ENCODE measurements around the gene DCP1B.

Gene DCP1B

DNA sequence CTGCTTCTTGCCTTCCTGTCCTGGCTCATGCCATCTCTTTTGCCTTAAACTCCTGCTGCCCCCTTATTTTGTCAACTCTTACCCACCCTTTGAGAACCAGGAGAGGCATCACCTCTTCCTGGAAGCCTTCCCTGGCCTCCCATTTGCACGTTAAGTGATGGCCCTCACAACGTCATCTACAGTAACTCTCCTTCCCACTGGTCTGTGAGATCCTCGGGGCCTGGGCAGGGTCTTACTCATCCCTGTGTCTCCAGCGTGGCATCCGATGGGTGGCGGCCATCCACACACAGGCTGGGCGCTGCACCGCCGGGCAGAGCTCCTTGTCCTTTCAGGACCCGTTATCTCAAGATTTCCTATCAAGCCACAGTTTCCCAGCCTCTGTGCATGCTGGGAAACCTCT, 69.0 kb downstream of the DCP1B start:
- no peak for DNase-seq (ENCODE audit: low read depth in 2 of 2)

DNA sequence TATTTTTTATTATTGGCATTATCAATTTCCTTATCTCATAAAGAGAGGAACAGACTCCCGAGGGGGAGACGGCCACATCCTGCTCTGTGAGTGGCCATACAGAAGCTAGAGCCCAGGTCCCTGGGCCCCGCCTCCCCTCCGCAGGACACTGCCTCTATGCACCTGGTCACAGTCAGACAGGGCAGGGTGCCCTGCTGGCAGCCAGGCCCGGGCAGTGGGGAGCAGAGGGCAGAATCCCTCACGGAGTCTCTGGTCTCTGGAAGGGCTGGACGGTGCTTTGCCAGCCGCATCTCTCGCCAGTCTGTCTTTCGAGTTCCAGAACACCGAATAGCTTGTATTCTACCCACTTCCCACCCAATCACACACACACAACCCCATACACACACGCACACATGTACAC, 69.4 kb downstream of the DCP1B start:
- no peak for DNase-seq (ENCODE audit: low read depth in 2 of 2)

DNA sequence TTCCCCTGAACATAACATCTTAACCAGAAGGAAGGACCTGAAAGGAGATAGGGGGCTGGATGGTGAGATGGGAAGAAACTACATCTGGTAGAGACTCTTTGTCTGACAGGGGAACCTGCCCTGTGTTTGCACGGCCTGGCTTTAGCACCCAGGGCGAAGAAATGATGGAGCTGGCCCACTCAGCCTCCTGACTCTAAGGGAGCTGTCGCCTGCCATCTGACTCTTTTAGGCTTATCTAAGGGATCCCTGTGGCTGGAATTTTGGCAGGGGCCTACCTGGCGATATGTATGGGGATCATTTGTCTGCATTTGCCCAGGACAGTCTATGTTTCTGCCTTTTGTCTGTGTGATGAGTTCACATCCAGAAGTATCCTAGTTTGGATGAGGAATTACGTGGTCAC, 70.2 kb downstream of the DCP1B start:
- no peak for DNase-seq (ENCODE audit: low read depth in 2 of 2)

DNA sequence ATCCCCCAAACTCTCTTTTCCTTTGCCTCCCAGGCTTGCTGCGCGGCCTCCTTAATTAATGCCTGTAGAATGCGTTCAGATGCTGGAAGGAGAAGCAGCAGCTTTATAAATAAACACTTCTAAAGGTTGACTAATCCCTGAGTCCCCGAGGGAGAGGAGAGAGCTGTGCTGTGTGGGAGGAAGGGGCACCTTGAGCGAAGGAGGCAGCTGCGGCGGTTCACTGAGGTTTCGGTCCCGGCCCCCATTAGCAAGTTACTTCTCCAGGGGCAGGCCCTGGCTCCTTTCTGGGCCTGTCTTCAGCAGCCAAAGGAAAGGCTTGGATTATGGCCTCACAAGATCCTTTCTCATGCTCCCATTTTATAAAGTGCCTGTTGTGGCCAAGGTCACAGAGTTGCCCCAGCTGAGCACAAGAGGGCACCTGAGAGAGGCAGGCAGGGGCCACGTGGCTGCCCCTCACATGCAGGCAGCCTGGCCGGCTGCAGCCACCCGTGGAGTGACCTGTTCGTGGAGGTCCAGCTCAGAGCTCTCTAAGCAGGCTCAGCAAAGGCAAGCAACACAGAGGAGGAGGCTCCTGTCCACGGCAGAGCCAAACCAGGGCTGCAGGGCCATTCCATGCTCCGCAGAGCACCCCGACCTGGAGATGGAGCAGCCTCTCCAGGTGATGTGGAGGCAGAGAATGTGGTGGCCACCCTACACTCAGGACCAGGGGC, 70.8 kb downstream of the DCP1B start:
- DNase-seq (ENCODE audit: low read depth in 2 of 2), result no peak

DNA sequence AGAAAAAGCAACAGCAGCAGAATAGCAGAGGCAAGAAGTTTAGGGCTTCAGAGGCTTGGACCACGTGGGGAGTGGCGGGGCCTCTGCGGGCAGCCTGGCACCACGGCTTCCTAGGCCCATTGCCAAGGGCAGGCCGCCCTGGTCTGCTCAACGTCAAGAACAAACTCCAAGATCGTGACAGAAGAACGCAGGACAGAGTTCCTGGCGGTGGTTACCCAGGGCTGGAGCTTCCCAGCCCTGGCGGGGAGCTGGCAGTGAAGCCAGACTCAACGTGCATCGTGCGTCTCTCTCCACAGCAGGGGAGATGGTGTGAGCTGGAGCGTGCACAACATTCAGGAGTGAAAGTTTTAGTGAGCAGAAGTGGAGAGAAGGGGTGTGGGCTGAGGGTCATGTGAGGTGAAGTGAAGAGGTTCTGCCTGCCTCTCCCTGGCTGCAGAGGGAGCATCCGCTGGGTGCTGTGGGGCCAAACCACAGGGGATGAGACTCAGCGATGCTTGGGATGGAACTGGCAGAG, 71.9 kb downstream of the DCP1B start:
- no peak for DNase-seq (ENCODE audit: low read depth in 2 of 2)

DNA sequence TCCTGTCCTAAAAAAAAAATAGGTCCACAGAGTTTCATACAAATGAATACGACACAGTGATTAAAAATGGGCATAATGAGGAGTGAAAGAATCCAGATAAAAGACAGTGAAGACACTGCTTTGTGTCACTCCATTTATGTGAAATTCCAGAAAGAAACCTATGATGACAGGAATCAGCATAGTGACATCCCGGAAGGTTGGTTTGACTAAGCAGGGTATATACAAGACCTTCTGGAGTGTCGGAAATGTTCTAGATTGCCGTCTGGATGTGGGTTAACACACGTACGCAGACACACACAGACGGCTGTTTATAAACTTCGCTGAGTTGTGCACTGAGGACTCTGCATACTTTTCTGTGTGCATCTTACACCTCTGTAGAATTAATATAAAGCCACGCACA, 72.6 kb downstream of the DCP1B start:
- no peak for DNase-seq (ENCODE audit: low read depth in 2 of 2)

DNA sequence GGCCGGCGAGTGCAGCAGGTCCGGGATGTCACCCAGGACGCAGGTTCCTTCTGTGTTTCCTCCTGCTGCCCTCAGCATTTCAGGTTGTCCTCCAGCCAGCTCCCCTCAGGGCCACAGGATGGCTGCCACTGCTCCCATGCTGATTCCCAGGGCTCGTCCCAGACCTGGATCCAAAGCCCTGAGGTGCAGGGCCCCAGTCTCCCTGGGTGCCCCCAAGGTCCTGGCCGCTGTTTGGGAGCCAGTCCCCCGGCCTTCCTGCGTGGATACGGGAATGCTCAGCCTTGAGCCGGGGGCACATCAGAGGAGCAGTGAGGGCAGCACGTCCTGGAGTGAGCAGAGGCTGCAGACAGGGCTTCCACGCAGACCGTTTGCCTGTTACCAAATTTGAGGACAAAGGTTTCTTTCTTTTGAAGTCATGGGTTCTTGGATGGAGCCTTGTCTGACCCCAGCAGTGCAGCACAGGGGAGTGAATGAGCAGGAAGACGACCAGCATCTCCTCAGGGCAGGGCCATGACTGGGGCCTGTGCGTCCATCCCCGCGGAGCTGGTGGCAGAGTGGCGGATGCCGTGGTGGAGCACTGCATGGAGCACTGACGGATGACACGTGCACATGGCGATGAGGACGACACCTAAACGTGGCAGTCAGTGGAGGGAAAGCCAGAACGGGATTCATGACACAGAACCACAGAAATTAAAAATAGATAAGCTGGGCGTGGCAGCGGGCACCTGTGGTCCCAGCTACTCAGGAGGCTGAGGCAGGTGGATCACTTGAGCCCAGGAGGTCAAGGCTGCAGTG, 73.3 kb downstream of the DCP1B start:
- DNase-seq (ENCODE audit: low read depth in 2 of 2), result no peak

DNA sequence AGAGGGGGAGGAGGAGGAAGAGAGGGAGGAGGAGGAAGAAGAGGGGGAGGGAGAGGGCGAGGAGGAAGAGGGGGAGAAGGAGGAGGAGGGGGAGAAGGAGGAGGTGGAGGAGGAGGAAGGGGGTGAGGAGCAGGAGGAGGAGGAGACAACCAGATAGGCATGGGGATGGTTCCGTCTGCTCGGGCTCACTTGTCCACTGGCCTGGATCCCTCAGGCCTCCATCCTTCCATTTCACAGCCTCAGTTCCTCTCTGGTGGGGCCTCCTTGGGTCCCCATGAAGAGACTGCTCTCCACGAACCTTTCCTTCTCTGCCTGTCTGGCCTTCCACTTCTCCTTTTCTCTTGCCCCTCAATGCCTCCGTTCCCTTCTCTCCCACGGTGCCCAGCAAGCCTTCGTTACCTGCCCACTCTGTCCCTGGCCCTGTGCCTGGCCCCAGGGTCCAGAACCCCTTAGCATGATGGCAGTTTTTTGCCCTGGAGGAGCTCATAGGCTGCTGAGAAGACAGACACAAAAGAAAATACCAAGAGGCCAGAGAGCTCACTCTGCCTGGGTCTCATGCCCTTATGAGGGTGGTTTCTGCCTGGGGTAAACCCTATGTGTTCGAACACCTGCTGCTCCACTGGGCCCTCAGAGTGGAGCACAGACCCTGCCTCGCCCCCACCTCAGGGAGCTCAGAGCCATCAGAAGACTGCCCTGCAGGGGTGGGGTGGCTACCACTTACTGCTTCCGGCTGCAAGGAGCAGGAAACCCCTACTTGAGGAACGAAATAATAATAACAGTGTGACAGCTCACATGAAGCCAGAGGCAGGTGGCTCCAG, 74.1 kb downstream of the DCP1B start:
- no peak for DNase-seq (ENCODE audit: low read depth in 2 of 2)

DNA sequence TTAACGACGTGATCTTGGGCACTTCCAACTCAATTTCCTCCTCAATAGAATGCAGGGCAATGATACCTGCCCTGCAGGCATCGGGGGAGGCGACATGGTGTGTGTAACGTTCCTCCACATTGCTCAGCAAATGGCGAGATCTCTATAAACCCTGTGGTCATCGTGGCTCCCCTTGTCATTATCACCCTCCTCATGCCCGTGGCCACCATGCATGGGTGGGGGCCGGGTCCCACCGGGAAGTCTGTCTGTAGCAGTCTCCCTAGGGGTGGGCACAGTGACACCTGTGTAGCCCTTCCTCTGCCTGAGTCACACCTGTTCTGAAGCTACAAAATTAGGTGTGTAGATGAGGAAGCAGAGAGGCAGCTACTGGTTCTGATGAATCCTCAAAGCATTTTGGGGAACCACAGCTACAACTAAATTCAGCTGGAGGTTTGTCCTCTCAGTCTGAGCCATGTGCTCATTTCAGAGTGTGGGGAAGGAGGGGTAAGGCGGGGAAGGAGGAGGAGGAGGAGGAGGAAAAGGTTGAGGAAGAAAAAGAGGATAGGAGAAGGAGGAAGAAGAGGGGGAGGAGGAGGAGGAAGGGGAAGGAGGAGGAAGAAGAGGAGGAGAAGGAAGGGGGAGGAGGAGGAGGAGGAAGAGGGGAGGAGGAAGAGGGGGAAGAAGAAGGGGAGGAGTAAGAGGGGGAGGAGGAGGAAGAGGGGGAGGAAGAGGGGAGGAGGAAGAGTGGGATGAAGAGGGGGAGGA, 74.8 kb downstream of the DCP1B start:
- DNase-seq (ENCODE audit: low read depth in 2 of 2), result no peak

DNA sequence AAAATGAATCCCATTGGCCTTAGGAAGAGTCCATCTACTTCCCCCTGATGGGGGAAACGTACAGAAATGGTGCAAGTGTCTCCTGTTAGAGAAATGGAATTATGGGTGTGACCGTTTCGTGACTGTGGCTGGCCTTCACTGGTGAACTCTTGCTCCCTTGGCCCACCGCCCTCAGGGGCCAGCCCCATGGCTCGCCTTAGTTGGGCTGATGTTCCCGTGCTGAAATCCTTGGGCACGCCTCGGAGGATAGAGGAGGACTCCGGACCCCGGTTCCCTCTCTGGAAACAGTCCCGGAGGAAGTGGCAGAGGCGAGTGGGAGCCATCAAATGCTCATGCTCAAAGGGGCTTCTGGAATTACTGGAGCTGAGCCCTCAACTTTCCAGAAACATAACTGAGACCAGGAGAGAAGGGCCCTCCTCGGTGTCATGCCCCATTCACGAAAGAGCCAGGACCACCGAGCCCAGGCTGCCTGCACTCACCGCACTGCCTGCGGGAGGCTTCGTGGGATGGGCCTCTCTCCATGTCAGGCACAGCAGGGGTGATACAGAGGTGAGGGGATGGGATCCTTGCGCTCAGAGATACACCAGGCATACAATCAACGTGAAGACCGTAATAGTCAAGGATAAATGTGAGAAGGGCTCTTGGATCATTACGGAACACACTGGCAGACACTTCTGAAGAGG, 75.7 kb downstream of the DCP1B start:
- DNase-seq (ENCODE audit: low read depth in 2 of 2), result no peak

DNA sequence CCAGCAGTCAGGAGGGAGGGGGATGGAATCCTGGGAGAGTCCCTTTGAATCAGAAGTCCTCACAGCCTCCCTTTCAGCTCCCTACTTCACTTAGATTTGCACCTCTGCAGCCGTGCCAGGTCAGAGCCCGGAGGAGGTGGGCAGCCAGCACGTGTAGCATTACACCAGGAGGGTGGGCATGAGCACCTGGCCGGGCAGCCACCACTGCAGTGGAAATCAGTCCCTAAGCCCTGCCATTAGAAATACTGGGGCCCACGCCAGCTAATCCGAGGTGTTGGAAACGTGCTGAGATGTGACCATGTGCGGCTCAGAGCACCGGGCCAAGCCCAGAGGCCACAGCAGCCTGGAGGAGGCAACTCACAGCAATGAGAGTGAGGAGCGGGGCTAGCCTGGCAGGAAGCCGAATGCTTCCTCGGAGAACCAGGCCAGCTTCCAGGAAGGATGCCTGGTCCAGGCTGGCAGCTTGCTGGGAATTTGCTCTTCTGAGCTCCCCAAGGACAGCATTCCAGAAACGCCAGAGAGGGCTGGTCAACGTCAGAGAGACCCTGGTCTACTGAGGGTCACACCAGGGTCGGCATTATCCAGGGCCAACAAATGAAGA, 76.4 kb downstream of the DCP1B start:
- no peak for DNase-seq (ENCODE audit: low read depth in 2 of 2)

DNA sequence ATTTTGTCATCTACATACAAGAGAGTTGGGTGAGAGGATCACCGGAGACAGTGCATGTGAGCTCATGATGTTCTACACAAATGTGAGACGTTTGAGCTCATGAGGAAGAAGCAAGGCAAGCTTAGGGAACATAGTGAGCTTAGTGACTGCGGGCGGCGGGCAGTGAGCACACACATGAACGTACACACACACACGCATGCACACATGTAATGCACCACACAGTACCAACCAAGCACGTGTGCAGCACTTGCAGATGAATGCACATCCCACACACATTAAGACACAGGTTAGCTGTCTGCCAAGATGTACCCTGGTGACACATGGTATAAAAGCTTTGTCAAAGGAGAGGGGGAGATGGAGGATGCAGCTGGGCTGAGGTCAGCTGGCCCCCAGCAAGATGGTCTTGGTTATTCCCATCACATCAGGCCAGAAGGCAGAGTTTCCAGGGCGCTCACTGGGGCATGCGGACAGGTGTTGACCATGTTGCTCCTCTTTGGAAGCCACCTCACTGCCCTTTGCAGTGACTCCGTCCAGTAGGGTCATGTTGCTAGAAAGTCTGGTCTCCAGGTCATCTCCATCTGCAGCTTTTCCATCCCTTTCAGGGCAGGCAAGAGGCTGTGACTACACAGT, 77.1 kb downstream of the DCP1B start:
- DNase-seq (ENCODE audit: low read depth in 2 of 2), result no peak

DNA sequence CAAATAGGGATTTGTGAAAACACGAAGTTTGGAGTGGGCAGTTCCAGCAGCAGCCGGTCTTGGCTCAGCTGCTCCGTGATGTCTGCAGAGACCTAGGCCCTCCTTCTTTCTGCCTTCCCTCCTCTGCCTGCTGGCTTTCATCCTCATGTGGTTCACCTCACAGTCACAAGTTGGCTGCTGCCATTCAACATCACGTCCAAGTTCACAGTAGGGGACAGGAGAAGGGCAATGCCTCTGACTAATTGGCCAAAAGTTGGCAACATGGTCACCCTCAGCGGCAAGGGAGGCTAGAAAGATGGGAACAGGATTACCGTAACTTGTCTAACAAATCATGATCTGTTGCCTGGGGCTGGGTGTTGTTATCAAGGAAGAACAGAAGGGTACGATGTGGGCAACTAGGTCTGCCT, 78.0 kb downstream of the DCP1B start:
- DNase-seq (ENCODE audit: low read depth in 2 of 2), result no peak

DNA sequence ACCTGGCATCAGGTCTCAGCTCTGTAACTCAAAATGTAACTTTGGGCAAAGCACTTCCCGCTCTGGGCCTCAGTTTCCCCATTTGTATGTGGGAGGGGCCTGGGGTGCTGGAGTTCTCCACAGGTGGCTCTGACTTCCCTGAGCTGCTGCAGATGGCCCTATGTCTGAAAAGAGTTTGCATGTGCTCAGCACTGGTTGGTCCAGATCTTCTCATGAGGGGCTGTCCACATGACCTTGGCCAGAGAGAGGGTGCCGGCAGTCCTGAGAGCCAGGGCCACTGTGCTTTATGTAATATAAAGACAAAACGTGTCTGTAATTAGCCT, 78.6 kb downstream of the DCP1B start:
- no peak for DNase-seq (ENCODE audit: low read depth in 2 of 2)

DNA sequence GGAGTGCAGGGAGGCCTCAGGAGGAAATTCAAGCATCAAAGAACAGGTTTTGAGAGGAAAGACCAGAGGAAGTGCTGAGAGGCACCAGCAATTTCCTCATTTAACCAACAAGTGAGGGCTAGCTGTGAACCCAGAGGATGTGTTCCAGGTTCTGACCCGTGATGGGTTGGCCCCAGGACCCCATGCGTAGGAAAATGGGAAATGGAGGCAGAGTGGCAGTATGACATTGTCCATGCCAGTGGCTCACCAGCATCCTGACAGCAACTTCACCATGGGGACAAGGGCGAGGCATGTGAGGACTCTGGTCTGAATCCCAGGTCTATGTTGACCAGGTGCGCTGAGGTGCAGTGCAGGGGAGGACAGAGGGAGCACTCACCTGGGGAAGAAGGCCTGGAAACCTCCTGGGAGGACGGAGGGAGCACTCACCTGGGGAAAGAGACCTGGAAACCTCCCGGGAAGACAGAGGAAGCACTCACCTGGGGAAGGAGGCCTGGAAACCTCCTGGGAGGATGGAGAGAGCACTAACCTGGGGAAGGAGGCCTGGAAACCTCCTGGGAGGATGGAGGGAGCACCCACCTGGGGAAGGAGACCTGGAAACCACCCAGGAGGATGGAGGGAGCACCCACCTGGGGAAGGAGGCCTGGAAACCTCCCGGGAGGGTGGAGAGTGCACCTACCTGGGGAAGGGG, 79.1 kb downstream of the DCP1B start:
- no peak for DNase-seq (ENCODE audit: low read depth in 2 of 2)

DNA sequence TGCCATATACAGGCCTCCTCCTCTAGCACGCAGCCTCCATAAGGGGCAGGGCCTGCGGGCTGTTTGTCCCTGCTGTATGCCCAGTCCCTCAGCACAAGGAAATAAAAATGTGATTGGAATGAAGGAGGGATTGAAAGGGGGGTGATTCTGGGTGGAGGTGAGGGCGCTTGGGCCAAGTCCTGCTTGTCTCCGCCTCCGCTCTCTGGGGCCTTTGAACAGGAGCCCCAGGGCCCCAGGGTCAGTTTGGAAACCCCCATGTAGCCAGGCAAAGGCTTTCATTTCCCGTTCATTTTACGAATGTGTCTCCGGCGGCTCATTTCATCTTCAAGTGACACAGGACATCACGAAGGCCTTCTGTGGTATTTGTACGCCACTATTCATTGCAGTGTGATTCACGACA, 81.3 kb downstream of the DCP1B start:
- DNase-seq (ENCODE audit: low read depth in 2 of 2), result no peak

DNA sequence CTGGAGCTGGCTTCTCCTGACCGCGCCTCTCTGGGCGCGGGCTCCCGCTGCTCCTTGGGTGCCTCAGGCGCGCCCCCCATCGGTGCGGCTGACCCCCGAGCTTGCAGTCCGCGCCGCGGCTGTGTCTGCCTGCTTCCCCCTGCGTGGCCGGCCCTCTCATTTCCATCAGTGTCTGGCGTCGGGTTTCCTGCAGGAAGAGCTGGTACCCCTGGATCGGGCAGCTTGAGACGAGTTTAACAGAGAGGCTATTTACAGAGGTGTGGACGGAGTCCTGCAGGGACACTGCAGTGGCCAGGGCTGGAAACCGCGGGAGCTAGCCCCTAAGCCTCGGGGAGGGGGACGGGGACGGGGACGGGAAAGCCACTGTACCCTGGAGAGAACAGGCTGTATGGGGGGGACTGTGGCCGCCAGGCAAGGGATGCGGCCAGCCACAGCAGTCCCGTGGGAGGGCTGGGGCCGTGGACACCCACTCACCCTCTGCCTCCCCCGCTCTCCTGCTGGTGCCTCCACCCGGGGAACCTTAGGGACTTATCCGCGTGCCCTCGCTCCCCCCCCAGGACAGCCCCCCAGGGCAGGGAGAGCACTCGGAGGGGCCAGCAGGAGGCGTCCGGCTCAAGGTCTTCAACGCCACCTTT, 82.1 kb downstream of the DCP1B start:
- DNase-seq (ENCODE audit: low read depth in 2 of 2), result no peak

DNA sequence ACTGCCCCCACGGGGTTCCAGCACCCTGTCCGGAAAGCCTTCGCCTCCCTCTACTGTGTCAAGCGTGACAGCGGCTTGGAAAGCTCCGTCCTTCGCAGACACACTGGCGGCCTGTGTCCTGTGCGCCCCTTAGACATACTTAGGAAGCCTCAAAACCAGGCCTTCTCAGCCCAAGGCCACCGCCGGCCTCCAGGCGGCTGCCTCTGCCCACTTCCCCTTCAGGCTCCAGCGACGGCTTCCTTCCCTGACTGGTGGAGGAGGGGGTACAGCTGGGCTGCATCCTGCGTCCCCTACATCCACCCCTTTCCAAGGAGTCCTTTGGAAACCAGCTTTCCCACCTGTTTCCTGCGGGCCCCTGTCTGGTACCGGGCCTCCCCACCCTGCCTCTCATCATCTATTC, 83.3 kb downstream of the DCP1B start:
- DNase-seq (ENCODE audit: low read depth in 2 of 2), result no peak

DNA sequence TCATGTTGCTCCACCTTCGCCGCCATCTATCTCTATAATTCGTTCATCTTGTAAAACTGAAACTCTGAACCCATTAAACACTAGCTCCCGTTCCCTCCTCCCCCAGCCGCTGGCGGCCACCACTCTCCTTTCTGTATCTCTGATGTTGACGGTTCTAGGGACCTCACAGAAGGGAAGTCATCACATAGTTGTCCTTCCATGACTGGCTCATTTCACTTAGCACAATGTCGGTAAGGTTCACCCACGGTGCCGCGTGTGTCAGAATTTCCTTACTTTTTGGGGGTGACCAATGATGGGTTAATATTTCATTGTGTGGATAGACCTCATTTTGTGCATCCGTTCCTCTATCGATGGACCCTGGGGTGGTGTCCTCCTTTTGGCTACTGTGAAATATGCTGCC, 83.8 kb downstream of the DCP1B start:
- no peak for DNase-seq (ENCODE audit: low read depth in 2 of 2)
